Measurements from ENCODE around the gene ZNF442.

- TF ChIP-seq GATA3 (IDR thresholded peaks at IDR 0.05; ENCODE audit: borderline replicate concordance) (no peak), SMC3 (IDR thresholded peaks at IDR 0.05) (no peak), USF2 (IDR thresholded peaks at IDR 0.05) (no peak), ESRRA (IDR thresholded peaks at IDR 0.05; ENCODE audit: borderline replicate concordance, low read length) (no peak)
These were observed 8.5 kb upstream of the ZNF442 start for GRCh38 chr19:12374026-12374425.

Data from A549 (cell line).